ACHN (cell line): ENCODE results near the gene TEKT5.
"Not testable (repeated sequence)": the region's sequence is repeated elsewhere in the genome, so short reads cannot be mapped to it uniquely, and the experiment has no call there.

Experiments
- DNase-seq: peaks from one replicate; pipeline ENCODE4 v3.0.0-alpha.2; 2015
- in situ Hi-C: cut with HindIII; loops from 2 replicates; pipeline ENCODE4 v1.10.0; 2017; ENCODE audit warnings: low sequenced_read_pairs, low pct_ligation_motif_present, low pct_unique_long_range_greater_than_20kb

Gene TEKT5

DNA sequence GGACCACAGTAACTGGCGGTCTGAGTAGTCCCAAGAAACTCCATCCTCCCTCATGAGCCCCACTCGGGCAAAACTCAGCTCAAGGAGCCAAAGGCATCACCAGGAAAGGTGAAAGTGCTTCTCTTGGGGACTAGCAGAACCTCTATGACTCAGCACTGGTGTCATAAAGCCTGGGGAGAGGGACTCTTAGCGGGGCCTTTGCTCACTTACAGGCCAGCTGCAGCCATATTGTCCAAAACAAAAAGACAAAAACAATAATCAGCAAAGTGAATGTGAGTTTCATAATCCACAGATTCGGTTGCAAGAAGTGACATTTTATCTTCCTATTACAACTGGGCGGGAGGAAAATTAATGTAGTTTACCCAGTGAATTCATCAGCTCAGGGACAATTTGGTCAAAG lies at the start of gene TEKT5:
Gene TEKT5 (minus strand): TSS at position 101 of the 400 bp plus-strand sequence. CDS start 57 bp downstream, at position 44.
- no peak for DNase-seq
- in situ Hi-C loops, result no loop called here

DNA sequence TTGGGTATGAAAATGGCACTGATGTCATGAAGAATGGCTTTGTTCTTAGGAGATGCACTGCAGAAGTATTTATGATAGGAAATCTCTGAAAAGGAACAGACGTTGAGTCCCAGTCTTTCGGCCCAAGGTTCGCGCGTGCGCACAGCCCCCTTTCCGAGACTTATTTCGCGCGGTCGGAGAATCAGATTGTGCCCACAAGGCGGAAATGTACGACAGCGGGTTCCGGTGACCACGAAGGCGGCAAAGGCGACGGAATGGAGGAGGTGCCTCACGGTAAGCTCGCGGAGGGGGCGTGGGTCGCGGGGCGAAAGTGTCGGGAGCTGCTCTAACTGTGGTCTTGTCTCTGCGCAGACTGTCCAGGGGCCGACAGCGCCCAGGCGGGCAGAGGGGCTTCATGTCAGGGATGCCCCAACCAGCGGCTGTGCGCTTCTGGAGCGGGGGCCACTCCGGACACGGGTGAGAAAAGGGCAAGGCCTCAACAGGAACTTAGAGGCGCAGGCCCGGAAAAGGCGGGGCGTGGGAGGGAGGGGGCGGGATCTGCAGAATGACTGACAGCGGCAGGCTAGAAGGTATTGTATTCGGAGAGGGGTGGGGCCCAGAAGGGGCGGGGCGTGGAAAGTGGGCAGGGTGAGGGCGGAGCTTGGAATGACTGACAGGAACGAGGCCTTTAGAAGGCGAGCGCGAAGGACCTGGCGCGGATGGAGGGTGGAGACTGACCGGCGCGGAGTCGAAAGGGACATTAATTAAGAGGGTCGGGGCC lies 49.1 kb upstream of the TEKT5 start, which contains the start of gene NUBP1:
Gene NUBP1 (plus strand): TSS at position 233 of the 760 bp plus-strand sequence. CDS start 22 bp downstream, at position 255.
- peak; percentile 98 for DNase-seq
- in situ Hi-C loops, result loop anchor here (25.0 kb wide), 2 partner anchors 194 to 231 kb away; partner anchors contain the start of genes CLEC16A and DEXI

DNA sequence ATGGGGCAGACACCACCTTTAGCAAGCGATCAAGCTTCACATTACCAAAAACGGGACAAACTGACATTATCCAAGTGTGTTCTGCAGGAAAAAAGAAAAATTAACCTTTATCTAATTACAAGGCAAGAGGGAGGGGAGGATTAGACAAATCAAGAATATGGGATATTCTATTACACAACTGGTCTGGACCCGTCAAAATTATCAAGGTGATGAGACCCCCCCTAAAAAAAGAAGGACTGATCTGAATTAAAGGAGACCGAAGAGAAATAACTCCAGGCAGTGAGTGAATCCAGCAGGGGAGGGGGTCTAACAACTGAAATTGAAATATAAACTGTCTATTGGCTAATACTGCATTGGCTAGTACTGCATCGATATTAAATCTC lies 48.5 kb upstream of the TEKT5 start:
- in situ Hi-C loops, result loop anchor here (25.0 kb wide), 2 partner anchors 194 to 231 kb away; partner anchors contain the start of genes CLEC16A and DEXI
- no peak for DNase-seq

DNA sequence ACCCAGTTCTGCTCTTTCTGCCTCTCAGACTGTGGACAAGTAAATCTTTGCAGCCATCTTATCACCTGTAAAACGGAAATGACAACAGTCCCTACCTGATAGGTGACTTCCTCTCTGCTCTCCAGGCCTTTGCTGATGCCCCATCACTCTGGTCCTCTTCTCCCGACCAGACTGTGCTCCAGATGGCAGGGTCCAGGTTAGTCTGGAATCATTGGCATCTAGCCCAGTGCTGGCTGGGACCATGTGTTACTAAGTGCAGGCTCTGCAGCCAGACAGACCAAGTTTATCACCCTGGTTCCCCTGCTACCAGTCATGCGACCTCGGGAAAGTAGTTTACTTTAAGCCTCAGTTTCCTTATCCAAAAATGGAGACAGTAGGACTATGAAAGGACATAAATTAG lies 47.1 kb upstream of the TEKT5 start:
- in situ Hi-C loops, result loop anchor here (25.0 kb wide), 2 partner anchors 195 to 230 kb away; partner anchors contain the start of genes CLEC16A and DEXI
- no peak for DNase-seq

DNA sequence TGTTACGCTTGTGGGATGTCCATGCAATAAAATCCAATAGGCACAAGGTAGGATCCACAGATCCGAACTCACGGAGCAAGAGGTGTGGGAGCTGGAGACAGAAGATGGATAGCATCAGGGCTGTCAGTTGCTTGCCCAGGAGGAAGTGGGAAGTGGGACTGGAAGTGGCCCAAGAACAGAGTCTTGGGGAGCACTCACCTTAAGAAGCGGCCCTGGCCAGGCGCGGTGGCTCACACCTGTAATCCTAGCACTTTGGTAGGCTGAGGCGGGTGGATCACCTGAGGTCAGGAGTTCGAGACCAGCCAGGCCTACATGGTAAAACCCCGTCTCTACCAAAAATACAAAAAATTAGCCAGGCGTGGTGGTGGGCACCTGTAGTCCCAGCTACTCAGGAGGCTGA lies 46.5 kb upstream of the TEKT5 start:
- not testable (repeated sequence) for DNase-seq
- in situ Hi-C loops, result loop anchor here (25.0 kb wide), 2 partner anchors 196 to 229 kb away; partner anchors contain the start of genes CLEC16A and DEXI

DNA sequence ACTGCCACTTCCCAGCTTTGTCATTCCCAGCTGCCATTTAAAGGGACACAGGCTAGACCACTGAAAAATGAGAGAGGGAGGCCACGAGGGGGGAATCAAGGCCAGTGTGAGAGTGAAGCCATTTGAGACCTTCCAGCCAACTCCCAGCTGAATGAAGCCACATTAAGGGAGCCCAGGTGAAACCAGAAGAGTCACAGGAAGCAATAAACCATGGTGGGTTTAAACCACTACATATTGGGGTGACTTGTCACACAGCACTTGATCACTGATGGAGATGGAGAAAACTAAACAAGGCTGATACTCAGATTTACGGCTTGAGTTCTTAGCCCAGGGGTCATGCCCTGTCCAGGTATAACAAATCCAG lies 46.1 kb upstream of the TEKT5 start:
- in situ Hi-C loops, result loop anchor here (25.0 kb wide), 2 partner anchors 196 to 229 kb away; partner anchors contain the start of genes CLEC16A and DEXI

DNA sequence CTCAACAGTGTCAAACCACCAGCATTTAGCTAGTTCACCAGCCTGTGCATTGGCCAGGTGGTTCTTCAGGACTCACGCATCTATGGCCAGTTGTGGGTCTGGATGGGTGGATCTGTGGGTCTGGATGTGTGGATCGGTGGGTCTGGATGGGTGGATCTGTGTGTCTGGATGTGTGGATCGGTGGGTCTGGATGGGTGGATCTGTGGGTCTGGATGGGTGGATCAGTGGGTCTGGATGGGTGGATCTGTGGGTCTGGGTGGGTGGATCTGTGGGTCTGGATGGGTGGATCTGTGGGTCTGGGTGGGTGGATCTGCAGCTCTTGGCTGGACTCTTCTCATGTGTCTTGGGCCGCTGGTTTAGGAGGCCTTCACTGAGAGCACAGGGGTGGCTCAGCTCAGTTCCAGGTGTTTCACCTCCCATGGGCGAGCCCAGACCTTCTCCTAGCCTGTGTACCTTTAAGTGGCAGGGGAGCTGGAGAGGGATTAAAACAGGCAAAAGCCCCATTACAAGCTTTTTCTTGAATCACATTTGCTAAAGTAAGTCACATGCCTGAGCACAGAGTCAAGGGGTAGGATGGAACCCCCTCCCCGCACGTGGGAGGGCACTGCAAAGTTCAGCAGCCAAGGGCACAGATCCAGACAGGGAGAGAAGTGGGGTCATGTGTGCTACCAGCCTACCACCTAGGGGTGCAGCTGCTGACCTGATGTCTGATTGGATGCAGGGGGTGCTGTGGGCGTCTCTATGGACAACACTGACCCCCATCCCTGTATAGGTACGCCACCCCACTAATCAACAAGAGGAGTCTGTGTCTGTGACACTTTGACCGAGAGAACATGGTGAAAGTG lies 45.5 kb upstream of the TEKT5 start:
- in situ Hi-C loops, result loop anchor here (25.0 kb wide), 2 partner anchors 197 to 228 kb away; partner anchors contain the start of genes CLEC16A and DEXI
- no peak for DNase-seq

More for the DNA sequence above, 46.1 kb upstream of the TEKT5 start:
- DNase-seq, result no peak

DNA sequence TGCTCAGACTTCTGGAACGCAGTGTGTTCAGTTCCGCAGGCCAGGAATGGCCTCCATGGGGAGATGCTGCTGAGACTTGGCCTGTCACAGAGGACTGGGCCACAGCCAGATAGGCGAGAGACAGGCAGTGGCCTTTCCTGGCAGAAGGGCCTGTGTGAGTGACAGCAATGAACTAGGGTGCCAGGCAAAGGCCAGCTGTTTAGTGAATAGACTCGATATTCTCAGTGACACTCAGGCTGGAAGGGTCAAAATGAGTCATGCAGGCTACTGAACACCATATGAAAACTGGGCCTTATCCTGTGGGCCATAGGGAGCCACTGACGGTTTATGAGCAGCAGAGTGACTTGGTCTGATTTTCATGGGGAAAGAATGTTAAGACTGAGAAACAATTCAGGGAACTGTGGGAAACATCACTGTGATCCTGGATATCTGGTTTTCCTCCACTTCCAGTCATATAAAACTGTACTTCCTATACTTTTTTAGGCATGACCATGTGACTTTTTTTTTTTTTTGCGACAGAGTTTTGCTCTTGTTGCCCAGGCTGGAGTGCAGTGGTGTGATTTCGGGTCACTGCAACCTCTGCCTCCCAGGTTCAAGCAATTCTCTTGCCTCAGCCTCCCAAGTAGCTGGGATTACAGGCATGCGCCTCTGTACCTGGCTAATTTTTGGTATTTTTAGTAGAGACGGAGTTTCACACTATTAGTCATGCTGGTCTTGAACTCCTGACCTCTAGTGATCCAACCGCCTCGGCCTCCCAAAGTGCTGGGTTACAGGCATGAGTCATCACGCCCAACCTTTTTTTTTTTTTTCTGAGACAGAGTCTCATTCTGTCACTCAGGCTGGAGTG lies 43.7 kb upstream of the TEKT5 start:
- peak; percentile 82 for DNase-seq
- in situ Hi-C loops, result loop anchor here (25.0 kb wide), 2 partner anchors 199 to 226 kb away; partner anchors contain the start of genes CLEC16A and DEXI

DNA sequence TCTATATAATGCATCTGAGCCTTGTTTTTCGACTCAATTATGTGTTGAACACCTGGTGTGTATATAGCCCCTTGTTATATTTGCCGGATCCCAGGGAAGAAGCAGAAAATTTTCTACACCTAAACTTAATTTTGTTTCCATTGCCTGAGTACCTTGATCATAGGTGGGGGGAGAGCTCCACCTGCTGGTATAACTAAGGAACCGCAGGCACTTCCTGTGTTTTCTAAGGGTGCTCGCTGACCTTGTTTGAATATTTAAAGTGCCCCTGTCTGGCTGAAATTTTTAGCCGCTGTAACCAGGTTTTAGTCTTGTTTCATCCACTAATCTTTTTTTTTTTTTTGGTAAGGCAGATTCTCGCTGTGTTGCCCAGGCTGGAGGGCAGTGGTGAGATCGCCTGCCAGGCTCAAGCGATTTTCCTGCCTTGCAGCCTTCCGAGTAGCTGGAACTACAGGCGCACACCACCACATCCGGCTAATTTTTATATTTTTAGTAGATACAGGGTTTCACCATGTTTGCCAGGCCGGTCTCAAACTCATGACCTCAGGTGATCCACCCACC lies 42.4 kb upstream of the TEKT5 start:
- in situ Hi-C loops, result loop anchor here (25.0 kb wide), 2 partner anchors 200 to 225 kb away; partner anchors contain the start of genes CLEC16A and DEXI
- peak; percentile 74 for DNase-seq

DNA sequence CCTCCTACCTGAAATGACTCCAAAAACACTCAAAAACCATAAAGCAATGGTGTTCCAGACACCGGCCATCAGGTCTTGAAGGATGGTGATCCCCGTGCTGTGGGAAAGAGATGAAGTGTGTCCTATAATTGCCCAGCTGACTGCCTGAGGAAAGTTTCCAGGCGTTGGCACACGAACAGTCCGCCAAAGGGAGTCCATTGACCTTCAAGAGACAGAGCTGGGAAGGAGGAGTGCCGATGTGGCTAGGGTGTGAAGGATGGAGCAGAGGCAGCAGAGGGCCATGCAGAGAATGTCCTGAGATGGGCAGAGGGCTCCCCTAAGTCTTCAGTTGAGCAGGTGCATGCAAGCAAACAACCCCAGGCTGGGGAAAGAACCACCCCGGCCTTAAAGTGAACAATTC lies 37.1 kb upstream of the TEKT5 start:
- in situ Hi-C loops, result loop anchor here (25.0 kb wide), 2 partner anchors 206 to 219 kb away; partner anchors contain the start of genes CLEC16A and DEXI

DNA sequence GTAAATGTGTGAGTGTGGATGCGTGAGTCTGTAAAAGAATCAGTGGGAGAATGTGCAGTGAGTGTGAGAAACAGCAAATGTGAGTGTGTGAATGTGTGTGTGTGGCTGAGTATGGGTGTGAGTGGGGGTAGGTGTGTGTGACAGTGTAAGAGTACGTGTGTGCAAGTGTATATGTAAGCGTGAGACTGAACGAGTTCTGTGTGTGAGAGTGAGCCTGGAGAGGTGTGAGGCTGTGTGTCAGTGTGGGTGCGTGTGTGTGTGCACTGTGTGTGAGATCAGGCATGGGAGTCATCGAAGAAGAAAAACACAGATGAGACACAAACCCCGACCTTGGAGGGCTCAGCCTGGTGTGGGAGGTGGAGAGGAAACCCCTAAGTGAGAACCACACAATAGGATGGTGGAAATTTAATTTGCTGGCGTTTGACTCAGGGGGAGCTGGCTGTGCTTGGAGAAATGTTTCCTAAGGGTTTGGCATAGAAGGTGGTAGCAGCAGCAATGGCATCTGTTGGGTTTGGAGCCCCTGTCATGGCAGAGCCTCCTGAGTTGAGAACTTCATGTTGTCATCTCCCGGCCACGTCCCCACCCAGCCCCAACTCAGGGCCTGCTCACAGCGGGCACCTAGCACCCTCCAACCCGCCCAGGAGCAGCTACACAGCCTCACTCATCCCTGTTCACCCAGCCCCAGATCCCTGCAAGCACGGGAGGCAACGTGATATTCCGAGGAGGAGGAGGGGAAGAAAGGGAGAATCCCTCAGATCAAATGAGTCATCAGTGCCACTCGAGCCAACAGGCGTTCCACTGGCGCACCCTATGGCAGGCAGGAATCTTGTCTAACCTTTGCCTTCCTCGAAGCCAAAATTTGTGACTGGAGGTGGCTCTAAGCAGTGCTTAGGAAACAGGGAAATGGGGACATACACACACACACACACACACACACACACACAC lies 34.6 kb upstream of the TEKT5 start:
- in situ Hi-C loops, result loop anchor here (25.0 kb wide), 2 partner anchors 208 to 217 kb away; partner anchors contain the start of genes CLEC16A and DEXI

More for the DNA sequence above, 37.1 kb upstream of the TEKT5 start:
- DNase-seq, result no peak

DNA sequence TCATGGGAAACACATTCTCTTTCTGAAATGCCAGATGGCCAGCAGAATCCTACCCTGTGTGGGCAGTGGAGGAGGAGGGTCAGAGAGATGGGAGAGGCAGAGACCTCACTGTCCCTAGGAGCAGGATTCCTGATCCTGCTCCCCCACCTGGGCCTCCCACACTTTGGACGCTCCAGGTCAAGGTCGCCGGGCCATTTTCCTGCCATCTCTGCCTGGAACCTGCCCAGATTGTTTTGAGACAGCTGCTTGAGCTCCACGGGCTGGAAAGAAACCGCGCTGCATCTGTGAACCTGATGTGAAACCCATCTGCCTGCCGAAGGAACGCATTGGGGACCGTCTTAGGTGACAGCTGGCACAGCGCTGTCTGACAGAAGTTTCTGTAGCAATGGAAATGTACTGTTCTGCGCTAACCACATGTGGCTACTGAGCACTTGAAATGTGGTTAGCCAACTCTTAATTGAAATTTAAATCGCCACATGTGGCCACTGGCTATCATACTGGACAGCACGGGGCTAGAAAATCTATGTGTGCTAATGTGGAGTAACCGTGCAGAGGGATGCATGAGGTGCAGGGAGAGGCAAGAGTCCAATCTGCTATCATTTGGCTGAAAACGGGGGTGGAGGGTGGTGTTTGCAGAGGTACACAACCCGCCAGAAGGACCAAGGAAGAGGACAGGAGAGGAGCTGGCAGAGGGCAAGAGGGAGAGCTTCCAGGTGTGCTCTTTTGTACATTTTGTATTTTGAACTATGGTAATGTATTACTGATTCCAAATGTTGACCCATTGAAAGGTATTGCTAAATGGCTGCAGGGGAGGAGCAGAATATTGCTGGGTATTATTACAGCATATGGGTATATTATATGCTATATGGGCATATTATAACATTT lies 33.5 kb upstream of the TEKT5 start:
- in situ Hi-C loops, result loop anchor here (25.0 kb wide), 2 partner anchors 209 to 216 kb away; partner anchors contain the start of genes CLEC16A and DEXI
- DNase-seq, result no peak

More for the DNA sequence above, 34.6 kb upstream of the TEKT5 start:
- peak; percentile 82 for DNase-seq

DNA sequence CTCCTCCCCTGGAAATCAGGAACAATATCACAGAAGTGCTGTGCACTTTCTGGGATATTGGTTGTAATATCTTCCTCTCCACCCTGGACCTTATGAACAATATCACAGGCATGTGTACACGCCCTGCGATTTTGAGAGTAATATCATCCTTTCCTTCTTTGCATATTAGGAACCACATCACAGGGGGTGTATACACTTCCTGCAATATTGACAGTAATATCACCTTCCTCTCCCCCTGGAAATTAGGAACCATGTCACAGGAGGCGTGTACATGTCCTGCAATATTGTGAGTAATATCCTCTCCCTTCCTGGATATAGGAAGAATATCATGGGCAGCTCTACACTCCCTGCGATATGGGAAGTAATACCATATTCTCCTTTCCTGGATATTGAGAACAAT lies 14.2 kb upstream of the TEKT5 start:
- DNase-seq, result no peak
- in situ Hi-C loops, result no loop called here

DNA sequence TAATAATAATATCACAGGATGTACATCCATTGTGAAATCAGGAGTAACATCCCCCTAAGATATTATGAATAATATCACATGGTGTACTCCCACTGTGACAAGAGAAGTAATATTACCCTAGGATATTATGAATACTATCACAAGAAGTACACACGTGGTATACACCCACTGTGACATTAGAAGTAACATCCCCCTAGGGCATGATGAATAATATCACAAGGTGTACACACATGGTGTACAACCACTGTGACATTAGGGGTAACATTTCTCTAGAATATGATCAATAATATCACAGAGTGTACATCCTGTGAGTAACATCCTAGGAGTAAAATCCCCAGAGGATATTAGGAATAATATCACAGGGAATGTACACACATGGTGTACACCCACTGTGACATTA lies 5.0 kb upstream of the TEKT5 start:
- DNase-seq, result no peak
- in situ Hi-C loops, result no loop called here

DNA sequence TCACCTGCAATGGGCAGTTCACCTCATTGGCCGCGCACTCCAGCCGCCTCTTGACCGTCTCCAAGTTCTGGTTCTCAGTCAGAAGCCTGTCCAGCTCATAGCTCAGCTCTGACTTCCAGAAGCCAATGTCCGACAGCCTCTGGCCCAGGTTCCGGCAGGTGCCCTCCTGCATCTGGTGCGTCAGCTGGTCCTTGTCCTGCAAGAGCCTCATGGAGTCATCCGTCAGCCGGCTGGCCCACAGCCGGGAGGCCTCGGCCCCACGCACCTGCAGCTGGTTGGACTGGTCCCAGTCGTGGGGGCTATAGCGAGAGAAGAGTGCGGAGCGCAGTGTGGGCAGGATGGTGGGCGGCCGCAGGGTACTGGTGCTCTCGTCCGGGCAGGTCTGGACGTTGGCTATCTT lies 424 bp downstream of the TEKT5 start:
- DNase-seq, result no peak
- in situ Hi-C loops, result no loop called here

DNA sequence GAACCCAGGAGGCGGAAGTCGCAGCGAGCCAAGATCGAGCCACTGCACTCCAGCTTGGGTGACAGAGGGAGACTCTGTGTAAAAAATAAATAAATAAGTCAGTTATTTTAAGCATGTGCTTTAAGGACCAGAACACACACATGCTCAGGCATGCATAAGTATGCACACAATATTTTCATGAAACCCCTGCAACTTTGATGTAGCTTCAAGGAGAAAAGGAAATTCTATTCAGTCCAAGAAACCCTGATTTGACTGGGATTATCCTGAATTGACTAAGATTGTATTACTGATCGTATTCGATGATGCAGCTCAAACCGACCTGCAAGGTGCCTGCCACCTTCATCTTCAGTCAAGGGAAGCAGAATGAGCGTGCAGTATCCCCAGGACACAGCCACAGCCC lies 841 bp downstream of the TEKT5 start:
- DNase-seq, result no peak
- in situ Hi-C loops, result no loop called here
